HG02870 (cell line): ENCODE data around the gene PDE9A.
"Not testable (repeated sequence)": the region's sequence is repeated elsewhere in the genome, so short reads cannot be mapped to it uniquely, and the experiment has no call there.

Experiments
- ATAC-seq: cut with Tn5 transposase; IDR thresholded peaks from one replicate; pipeline ENCODE4 v1.9.1; 2021; ENCODE audit warnings: mild to moderate bottlenecking, moderate library complexity; ENCODE audit not compliant: unreplicated experiment

Gene PDE9A

DNA sequence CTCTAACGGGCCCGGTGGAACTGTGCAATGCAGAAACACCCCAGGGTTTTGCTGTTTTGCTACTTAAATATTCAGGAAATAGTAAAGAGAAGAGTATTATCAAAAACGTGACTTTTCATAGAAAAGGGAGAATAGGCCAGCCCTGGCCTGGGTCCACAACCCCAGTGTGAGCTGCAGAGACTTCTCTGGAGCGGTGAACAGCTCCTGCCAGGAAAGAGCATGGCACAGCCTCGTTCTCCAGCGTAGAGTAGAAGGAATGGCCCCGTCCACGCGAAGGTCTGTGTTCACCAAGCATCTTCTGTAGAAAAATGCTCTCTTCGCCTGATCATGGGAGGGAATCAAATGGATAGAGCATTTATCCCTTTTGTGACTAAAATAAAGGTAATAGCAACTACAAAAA lies 51.4 kb downstream of the PDE9A start:
- no peak for ATAC-seq

DNA sequence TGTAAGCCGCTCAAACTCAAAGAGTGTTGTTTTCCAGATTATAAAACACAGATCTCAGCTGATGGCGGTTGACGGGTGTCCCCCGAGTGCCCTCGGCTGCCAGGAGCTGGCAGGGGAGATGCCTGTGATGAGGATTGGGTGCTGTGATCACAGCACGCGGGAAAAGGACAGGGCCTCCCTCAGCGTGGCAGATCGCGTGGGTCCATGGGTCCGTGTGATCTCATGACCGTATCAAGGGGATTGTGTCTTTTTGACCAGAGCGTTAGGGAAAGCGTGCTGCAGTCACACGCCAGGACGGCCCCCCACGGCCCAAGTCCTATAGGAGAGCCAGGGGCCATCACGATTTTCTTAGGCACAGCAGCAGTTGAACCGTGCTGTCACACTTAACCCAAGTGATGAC lies 51.9 kb downstream of the PDE9A start:
- ATAC-seq = no peak

GRCh38 chr21:42705746-42706374 lies 52.4 kb downstream of the PDE9A start:
- no peak for ATAC-seq

DNA sequence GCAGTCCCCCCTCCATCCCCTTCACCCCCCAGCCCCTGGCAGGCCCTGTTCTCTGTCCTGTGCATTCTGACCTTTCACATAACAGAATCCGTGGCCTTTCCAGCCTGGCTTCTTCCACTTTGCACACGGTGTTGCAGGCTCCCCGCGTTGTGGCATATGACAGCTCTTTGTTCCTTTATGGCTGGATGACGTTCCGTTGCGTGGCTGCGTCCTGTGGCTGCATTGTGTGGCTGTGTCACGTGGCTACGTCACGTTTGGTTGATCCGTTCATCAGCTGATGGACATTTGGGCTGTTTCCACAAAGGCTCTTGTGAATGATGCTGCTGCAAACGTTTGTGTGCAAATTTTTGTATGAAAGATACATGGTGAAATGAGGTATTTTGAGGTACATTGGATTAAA lies 53.3 kb downstream of the PDE9A start:
- ATAC-seq = no peak

DNA sequence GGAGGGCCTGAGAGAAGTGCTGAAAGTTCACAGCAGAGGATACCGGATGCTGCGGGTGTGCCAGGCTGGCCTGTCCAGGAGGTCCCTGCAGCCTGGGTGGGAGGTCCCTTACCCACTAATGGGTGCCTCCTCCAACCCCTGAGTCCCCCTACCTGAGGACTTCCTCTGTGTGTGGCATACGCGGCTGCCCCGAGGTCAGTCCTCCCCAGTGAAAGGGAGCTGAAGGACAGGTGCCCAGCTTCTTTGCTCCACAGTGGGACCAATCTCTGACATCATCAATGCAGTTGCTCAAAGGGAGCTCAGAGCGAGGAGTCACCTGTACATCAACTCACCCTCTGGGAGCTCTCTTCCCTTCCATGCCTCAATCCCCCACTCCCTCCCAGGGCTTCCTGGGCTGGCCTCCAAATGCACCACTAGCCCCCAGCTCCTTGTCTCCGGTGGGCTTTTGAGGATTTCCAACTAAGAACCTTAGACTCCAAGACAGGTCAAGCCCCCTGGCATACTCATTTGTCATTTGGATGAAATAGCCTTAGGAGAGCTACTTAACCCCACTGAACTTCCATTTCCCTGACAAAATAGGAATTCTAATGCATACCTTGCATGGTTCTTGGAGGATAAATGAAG lies 53.9 kb downstream of the PDE9A start:
- no peak for ATAC-seq

GRCh38 chr21:42708107-42708506 lies 54.7 kb downstream of the PDE9A start:
- ATAC-seq = no peak

DNA sequence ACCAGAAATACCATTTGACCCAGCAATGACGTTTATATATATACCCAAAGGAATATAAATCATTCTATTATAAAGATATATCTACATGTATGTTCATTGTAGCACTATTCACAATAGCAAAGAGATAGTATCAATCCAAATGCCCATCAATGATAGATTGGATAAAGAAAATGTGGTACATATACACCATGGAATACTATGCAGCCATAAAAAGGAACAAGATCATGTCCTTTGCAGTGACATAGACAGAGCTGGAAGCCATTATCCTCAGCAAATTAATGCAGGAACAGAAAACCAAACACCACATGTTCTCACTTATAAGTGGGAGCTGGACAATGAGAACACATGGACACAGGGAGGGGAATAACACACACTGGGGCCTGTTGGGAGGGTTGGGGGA lies 55.5 kb downstream of the PDE9A start:
- ATAC-seq = not testable (repeated sequence)

DNA sequence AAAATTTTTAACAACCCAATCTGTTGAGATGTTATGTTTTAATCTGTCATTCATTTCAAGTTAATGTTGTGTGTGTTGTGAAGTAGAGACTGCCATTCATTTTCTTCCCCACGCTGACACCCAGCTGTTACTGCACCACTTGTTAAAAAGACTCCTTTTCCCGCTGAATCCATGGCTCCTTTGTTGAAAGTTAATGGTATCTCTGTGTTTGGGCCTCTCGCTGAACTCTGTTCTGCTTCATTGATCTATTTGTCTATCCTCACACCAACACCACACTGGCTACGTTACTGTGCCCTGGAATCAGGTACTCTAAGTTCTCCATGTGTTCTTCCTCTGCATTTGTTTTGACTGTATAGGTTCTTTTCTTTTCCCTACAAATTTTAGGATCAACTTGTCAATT lies 58.2 kb downstream of the PDE9A start:
- no peak for ATAC-seq

GRCh38 chr21:42715427-42715826 lies 62.0 kb downstream of the PDE9A start:
- ATAC-seq = not testable (repeated sequence)

DNA sequence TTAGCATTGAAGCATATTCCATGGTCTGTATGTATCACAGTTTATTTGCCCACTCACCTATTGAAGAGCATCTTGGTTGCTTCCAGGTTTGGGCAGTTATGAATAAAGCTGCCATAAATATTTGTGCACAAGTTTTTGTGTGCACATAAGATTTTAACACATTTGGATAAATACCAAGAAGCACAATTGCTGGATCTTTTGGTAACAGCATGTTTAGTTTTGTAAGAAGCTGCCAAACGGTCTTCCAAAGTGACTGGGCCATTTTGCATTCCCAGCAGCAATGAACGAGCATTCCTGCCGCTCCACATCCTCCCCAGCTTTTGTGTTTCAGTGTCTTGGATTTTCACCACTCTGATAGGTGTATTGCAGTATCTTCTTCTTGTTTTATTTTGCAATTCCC lies 62.7 kb downstream of the PDE9A start:
- no peak for ATAC-seq

- ATAC-seq = not testable (repeated sequence)
Measured at GRCh38 chr21:42720484-42720883, 67.1 kb downstream of the PDE9A start.

- no peak for ATAC-seq
Measured at GRCh38 chr21:42721341-42721824, 68.0 kb downstream of the PDE9A start.

GRCh38 chr21:42722153-42722552 lies 68.7 kb downstream of the PDE9A start:
- no peak for ATAC-seq

DNA sequence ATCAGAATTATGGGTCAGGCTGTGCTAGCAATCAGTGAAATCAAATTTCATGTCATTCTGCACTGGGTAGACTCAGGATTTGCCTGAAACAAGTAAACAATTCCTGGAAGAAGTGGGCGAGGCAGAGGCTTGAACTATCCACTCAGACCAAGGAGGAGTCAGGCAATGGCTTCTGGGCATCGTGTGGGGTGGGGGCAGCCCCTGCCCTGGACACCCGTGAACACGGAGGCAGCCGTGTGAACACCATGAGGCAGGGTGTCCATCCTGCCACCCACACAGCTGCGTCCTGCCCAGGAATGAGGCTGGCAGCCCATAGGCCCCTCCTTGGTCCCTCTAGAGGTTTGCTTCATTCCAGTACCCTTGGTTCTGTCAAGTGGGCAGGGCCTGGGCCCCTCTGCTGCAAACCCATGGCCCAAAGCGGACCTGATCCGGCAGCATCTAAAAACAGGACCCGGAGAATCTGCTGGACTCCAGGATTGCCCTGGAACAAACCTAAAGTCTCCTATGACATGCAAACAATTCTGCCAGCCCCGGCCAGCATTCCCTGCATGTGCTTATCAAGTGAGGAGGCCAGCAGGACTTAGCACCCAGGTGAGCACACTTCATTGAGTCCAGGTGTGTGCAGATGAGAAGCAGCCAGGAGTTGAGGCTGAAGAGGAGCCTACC lies 69.5 kb downstream of the PDE9A start:
- no peak for ATAC-seq

DNA sequence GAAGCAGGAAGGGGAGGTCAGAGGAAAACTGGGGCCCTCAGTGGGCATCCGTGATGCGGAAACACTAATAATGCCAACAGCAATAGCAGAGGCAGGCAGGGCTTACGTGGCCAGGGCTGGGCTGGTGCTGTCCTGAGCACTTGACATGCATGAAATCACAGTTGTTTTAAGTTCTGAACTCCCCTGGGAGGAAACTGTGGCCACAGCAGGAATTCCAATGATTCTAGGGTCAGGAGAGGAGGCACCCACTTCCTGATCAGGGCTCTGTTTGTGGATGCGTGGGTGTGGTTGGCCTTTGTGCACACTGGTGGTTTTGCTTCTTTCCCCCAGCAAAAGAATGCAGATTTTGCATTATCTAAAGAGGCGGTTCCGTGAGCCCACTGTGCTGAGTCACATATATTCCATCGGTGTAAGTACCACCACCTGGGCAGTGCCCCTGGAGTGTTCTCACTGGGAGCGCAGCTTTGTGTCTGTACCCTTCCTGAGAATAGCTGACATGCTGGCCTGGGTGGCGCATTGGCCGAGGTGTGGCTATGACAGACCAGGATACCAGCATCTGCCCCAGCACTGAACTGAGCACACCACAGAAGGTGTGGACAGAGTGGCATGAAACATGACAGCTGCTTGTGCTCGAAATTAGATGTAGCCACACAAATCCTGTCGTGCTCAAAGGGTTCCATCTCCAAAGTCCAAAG lies 71.0 kb downstream of the PDE9A start:
- ATAC-seq = no peak

- ATAC-seq = no peak
Measured at GRCh38 chr21:42725416-42725930, 72.1 kb downstream of the PDE9A start.

- ATAC-seq = no peak
Measured at GRCh38 chr21:42731264-42732032, 78.0 kb downstream of the PDE9A start.

GRCh38 chr21:42732033-42732410 lies 78.6 kb downstream of the PDE9A start:
- no peak for ATAC-seq

- no peak for ATAC-seq
Measured at GRCh38 chr21:42733037-42733627, 79.7 kb downstream of the PDE9A start.

DNA sequence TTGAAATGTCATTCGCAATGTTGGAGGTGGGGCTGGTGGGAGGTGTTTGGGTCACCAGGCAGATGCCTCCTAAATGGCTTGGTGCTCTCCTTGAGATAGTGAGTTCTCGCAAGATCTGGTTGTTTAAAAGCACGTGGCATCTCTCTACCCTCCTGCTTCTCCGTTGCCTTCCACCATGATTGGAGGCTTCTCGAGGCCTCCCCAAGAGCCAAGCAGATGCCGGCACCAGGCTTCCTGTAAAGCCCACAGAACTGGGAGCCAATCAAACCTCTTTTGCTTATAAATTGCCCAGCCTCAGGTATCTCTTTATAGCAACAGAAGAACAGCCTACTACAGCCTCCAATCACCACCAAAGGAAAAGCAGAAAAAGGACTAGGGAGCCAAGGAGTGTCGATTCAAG lies 80.5 kb downstream of the PDE9A start:
- ATAC-seq = no peak
